Measurements from ENCODE around the gene TMEM87B. TPM values are rescaled to one million over a fixed set of nuclear protein-coding genes. Genes with fewer than 3 reads are reported as not detected.

TMEM87B gene
- total and polyA plus RNA-seq, 9 donors = 7.1 to 23.8 (median 13.2) TPM

- no peaks in the 10 kb centered on the region for H3K27me3 ChIP-seq
- DNase-seq = no peak
- no peaks in the 10 kb centered on the region for H3K4me1 ChIP-seq (ENCODE audit: insufficient read depth)
- no peak for TF ChIP-seq POLR2A (IDR thresholded peaks at IDR 0.05)
- no peak for TF ChIP-seq EP300 (IDR thresholded peaks at IDR 0.05)
- TF ChIP-seq CTCF (IDR thresholded peaks at IDR 0.05) = no peak
- intact Hi-C loops (cut with DNase I) = no loop called here
- no peaks in the 10 kb centered on the region for H3K9me3 ChIP-seq
- H3K36me3 ChIP-seq = no peaks in the 10 kb centered on the region
- no peak overlapping the region for H3K27ac ChIP-seq
- no peak overlapping the region for H3K4me3 ChIP-seq
Observed at GRCh38 chr2:112085375-112085730, 30.3 kb downstream of the TMEM87B start.

- H3K9me3 ChIP-seq = no peaks in the 10 kb centered on the region
Observed at GRCh38 chr2:112085916-112086669, 31.0 kb downstream of the TMEM87B start.

GRCh38 chr2:112087346-112088020 is 32.4 kb downstream of the TMEM87B start:
- WGBS, 3 donors = 88 to 90% (median 90%) methylated on average over 9 of the region's 9 CpGs
- Histone ChIP-seq H3K9me3 (no peaks in the 10 kb centered on the region), H3K27ac (no peak overlapping the region), H3K4me3 (no peak overlapping the region), H3K36me3 (no peaks in the 10 kb centered on the region), H3K4me1 (ENCODE audit: insufficient read depth) (no peaks in the 10 kb centered on the region), H3K27me3 (no peaks in the 10 kb centered on the region)
- intact Hi-C loops (cut with DNase I) = no loop called here
- TF ChIP-seq POLR2A (IDR thresholded peaks at IDR 0.05) (no peak), EP300 (IDR thresholded peaks at IDR 0.05) (no peak), CTCF (IDR thresholded peaks at IDR 0.05) (no peak)
- no peak for DNase-seq

More at GRCh38 chr2:112085916-112086669, 31.0 kb downstream of the TMEM87B start:
- intact Hi-C loops (cut with DNase I) = no loop called here
- Histone ChIP-seq H3K4me3 (no peak overlapping the region), H3K27me3 (no peaks in the 10 kb centered on the region), H3K36me3 (no peaks in the 10 kb centered on the region), H3K27ac (no peak overlapping the region), H3K4me1 (ENCODE audit: insufficient read depth) (no peaks in the 10 kb centered on the region)
- TF ChIP-seq POLR2A (IDR thresholded peaks at IDR 0.05) (no peak), CTCF (IDR thresholded peaks at IDR 0.05) (no peak), EP300 (IDR thresholded peaks at IDR 0.05) (no peak)
- no peak for DNase-seq
- WGBS, 3 donors = 72 to 78% (median 75%) methylated on average over 9 of the region's 9 CpGs

- 91 to 94% (median 91%) methylated on average over 5 of the region's 5 CpGs for WGBS, 3 donors
- TF ChIP-seq EP300 (IDR thresholded peaks at IDR 0.05) (no peak), CTCF (IDR thresholded peaks at IDR 0.05) (no peak), POLR2A (IDR thresholded peaks at IDR 0.05) (no peak)
- H3K9me3 ChIP-seq = no peaks in the 10 kb centered on the region
- H3K27me3 ChIP-seq = no peaks in the 10 kb centered on the region
- DNase-seq = no peak
- no peaks in the 10 kb centered on the region for H3K36me3 ChIP-seq
- intact Hi-C loops (cut with DNase I) = no loop called here
- no peak overlapping the region for H3K27ac ChIP-seq
- no peaks in the 10 kb centered on the region for H3K4me1 ChIP-seq (ENCODE audit: insufficient read depth)
- no peak overlapping the region for H3K4me3 ChIP-seq
Observed at GRCh38 chr2:112089375-112089774, 34.3 kb downstream of the TMEM87B start.

Measured in ovary (tissue), 9 donors.